ENCODE data around the gene CGRRF1.
A peak's percentile ranks its signal among the peaks of the same experiment; 100 is the strongest.

CGRRF1 gene

GRCh38 chr14:54548491-54548890 lies 38.8 kb downstream of the CGRRF1 start:
- no peak for DNase-seq (ENCODE audit: low read depth)

DNA sequence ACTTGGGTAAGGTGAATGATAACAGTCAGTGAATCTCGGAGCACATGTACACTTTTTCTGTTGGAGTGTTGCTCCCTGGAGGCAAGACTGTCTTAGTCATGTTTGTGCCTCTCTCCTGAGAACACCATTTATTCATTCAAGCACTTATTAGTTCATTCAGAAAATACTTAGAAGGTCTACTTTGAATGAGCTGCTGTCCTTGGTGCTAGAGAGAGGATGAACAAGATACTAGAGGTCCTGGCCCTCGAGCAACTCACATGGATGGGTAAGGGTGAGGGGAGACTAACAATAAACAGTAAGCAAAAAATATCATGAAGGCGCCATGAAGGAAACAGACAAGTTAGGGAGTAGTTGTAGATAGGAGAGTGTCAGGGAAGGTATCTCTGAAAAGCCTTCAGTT lies 40.2 kb downstream of the CGRRF1 start:
- DNase-seq (ENCODE audit: low read depth) = peak; percentile 37

DNA sequence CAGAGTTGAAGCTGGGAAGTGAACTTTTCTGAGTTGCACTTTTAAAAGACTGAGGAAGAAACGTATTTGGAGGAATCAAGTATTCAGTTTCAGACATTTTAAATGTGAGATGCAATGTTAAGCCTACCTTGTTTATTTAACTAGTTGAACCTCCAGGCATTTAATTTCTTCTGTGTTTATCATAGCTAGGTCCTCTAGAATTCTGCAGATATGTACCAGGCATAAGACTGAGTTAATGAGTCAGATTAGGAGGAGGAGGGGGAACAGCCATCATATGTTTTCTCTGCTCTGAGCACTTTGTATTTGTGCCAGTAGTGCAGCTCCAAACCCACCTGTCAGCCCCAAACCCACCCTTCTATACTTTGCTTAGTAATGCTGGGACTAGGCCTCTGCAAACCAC lies 40.8 kb downstream of the CGRRF1 start:
- DNase-seq (ENCODE audit: low read depth) = peak; percentile 46

DNA sequence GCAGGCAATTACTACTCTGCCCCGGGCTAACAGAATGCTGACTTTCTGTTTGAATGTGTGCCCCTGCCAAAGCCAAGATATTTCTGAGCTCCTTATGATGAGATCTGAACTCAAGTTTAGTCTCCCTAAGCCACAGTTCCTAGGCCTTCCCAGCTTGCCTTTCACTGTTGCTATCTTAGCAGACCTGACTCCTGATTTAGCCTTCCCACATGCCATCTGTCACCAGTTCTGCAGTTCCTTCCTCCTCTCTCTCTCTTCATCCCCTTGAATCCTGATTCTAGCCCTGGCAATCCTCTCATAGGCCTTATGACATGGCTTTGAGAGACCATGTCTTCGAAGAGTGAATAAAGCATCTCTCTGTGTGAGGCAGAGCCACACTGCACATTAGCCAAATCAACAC lies 44.7 kb downstream of the CGRRF1 start:
- no peak for DNase-seq (ENCODE audit: low read depth)

- DNase-seq (ENCODE audit: low read depth) = no peak
Measured at GRCh38 chr14:54555651-54556050, 45.9 kb downstream of the CGRRF1 start.

- no peak for DNase-seq (ENCODE audit: low read depth)
Measured at GRCh38 chr14:54556535-54556934, 46.8 kb downstream of the CGRRF1 start.

DNA sequence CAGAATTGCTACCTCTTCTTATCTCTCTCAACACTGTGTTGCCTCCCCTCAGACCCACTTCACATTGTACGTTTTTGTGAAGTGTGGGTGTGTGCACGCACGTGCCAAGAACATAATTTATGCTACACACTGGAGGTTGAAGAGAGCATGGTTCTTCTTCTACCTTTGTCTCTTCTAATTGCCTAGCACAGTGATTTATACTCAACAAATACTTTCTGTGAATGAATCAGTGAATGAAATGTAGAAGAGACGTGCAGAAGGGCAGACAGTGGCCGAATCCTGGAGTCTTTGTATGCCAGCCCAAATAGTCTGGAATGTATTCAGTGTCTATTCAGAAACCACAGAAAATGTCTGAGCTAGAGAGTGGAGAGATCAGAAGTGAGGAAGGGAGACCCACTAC lies 52.6 kb downstream of the CGRRF1 start:
- no peak for DNase-seq (ENCODE audit: low read depth)

- DNase-seq (ENCODE audit: low read depth) = no peak
Measured at GRCh38 chr14:54564071-54564867, 54.6 kb downstream of the CGRRF1 start.

DNA sequence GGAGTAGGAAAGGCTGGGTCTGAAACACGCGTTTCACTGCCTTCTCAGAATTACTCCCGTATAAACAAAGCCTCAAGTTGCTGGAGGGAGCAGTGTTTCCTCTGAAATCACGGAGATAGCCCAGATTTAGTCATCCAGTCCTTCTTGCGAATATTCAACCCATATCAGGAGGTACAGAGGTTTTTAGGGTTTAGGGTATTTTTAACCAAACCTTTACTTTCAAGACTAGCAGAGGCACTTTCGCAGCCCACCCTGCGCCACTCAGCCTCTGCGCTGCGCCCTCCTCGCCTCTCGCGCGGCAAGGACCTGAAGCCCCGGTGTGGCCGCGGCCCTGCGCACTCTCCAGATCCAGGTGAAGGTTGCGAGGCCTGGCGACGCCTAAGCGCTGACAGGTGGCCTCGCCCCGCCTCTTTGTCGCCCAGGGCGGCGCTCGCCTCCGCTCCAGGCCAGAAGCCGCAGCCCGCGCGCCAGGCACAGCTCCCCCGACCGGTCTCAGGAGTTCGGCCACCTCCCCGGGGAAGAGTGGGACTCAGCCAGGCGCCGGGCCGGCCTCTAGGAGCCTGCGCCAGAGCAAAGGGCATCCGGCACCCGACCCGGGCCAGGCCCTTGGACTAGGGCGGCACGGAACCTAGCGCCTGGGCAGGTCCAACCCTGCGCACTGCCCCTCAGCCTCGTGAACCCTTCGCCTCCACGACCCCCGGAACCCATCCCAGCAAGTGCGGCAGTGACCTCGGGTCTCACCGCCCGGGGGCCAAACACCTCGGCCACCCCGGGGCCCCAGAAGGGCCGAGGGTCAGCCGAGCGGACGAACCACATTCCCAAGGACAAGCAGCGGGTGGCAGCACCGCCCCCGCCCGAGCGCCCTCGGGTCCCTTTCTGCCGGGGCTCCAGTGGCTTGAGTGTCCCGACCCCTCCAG lies 55.4 kb downstream of the CGRRF1 start:
- peak; percentile 87 for DNase-seq (ENCODE audit: low read depth)

DNA sequence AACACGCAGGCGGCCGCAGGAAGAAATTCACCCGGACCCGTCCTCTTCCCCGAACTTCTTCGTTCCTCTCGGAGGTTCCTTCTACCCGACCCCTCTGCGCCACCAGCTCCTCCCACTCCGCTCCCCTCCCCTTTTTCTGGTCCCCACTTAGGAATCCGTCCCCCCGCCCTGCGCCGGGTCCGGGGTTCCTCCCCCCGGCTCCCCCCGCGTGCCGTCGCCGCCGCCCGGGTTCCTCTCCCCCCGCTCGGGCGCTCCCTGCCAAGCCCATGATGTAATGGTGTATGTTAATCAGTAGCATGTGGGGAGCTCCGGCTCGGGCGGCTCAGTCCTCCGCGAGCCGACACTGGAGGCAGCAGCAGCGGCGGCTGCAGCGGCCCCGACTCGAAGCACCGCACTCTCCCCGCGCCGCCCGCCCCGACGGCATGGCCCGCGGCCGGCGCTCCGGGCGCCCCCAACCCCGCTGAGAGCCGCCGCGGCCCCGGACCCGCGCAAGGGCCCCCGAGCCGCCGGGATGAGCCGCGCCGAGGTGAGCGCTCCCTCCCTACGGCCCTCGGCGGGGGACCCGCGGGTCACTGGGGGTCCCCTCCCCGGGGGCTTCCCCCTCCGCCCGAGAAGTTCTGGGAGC lies 56.2 kb downstream of the CGRRF1 start:
- DNase-seq (ENCODE audit: low read depth) = peak; percentile 93

DNA sequence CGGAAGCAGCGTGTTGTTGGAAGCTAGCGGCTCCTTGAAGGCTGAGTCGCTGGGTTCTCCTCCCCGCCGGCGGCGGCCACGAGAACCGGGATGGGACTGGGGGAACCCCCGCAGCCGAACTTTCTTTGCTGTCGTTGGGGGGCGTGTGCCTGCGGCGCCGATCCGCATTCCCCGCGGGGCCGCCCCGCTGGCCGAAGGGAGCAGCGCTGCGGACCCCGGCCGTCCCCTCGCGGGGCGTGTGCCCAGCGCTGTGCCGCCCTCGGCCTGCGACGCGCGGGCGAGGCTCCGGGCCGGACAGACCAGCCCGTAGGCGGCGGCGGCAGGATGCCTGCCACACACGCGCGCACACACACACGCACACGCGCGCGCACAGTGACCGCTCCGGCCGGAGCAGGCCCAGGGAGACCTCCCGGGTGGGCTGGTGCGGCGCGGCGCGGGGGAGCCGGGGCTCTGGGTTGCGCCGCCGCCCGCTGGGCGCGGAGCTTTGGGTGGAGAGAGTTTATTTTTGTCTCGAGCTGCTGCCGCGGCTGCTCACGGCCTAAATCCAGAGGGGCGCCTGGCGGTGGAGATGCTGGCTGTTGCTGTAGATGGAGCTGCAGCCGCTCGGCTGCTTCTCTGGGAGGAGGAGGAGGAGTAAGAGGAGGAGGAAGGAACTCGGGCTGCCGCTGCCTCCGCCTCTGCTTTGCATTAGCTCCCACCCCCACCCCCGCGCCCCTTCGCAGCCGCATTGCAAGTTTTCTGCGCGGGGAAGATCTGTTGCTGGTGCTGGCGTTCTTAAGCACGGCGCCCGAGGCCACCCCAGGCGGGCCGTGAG lies 56.9 kb downstream of the CGRRF1 start, which contains the start of gene SAMD4A:
TSS of gene SAMD4A (plus strand) at position 719 of the 814 bp plus-strand sequence. CDS start 789 bp downstream, outside the sequence.
- peak; percentile 91 for DNase-seq (ENCODE audit: low read depth)

GRCh38 chr14:54567224-54567638 lies 57.5 kb downstream of the CGRRF1 start:
- no peak for DNase-seq (ENCODE audit: low read depth)

- DNase-seq (ENCODE audit: low read depth) = peak; percentile 61
Measured at GRCh38 chr14:54567639-54568561, 58.2 kb downstream of the CGRRF1 start.

DNA sequence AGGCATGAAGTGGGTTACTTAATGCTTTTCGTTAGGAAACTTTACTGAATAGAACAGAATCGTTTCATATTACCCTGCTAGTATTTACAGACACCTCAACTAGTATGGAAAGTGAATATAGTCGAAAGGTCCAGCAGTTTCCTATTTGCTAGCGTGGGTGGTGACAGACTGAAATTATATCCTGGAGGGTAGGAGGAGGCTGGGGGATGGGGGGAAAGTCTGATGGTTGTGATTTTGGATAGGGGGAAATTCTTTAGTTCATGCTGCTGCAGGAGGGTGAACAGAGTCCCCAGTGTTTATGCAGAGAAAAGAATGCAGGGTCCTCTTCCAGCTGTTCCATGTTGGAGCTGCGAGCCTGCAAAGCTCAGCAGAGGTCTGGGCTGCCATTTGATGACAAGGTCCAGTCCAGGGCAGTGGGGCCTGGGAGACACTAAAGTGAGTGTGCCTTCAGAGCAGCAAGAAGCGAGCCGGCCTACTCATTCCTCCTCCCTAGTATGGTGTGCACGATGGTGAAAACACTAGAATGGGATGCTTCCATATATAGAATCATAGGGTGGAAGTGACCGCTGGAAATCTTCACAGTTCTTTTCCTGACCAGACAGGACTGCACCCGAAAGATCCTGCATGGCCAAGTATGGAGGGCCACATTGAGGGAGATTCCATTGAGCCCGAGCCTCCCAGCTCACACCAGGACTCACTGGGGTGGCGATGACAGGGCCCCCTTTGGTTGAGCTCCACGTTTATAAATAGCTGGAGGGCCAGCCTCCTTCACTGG lies 59.3 kb downstream of the CGRRF1 start:
- peak; percentile 56 for DNase-seq (ENCODE audit: low read depth)

DNA sequence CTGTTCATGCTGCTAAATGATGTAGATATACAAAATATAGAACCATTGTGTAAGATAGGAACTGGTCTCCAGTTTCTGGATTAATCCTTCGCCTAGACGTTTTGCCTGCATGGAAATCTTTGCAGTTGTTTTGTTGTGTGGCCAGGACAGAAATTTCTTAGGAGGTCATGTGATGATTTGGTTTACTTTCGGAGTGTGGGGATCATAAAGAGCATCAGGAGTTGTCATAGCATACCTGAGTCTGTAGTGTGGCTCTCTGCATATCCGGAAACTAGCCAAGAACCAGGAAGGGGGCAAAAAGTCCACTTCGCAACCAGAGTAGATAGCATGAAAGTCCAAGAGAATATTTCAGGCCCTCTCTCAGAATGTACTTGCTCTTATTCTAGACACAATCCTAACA lies 60.3 kb downstream of the CGRRF1 start:
- peak; percentile 54 for DNase-seq (ENCODE audit: low read depth)

GRCh38 chr14:54570631-54571415 lies 61.1 kb downstream of the CGRRF1 start:
- peak; percentile 95 for DNase-seq (ENCODE audit: low read depth)

DNA sequence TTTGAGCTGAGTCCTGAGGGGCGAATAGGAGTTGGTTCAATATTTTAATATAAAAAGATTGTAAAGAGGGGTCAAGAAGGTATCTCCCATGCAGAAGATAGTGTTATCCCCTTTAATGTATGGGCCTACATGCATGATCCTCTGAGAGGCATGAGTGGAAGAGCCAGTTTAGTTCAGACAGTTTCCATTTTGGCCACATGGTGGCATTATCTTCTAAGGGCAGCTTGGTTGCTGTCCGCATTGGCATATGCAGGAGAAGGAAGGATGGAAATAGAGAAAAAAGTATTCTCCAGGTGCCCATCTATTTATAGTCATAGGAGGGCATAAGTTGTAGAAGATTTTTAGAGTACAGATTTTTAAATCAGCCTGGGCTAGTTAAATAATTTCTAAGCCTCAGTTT lies 62.6 kb downstream of the CGRRF1 start:
- no peak for DNase-seq (ENCODE audit: low read depth)

DNA sequence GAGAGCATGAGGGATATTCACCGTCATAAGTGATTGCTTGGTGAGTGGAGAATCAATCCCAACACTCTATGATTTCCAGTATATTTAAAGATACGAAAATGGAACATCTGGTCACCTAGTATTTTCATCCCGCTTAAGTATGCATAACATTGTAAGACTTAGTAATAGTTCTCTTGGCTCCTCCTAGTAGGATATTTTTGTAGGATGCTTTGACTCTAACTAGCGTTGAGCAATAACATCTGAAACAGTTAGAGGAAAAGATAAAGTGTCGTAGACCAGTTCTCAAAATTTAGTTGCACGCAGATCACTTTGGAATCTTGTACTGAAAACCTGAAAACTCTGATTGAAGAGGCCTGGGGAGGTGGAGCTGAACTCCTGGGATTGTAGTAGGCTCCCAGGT lies 64.8 kb downstream of the CGRRF1 start:
- no peak for DNase-seq (ENCODE audit: low read depth)

GRCh38 chr14:54577494-54577893 lies 67.8 kb downstream of the CGRRF1 start:
- DNase-seq (ENCODE audit: low read depth) = no peak
